MM.1S (cell line): ENCODE results near the gene GSE1.

Experiments
- EZH2 ChIP-seq: fragments of 300-600 bp; sonication (generic); optimal IDR thresholded peaks from 2 replicates; pipeline ENCODE3; 2017; ENCODE audit warnings: low read depth, mild to moderate bottlenecking, antibody characterized with exemption, low read length, mixed read lengths
- EZH2phosphoT487 ChIP-seq: fragments of 300-600 bp; sonication (generic); IDR thresholded peaks from 2 replicates; pipeline ENCODE4 v1.6.1; 2018; ENCODE audit warnings: antibody characterized with exemption, low read length
- TF ChIP-seq, protein P1 (sequence below): fragments of 300-600 bp; sonication (generic); IDR thresholded peaks from 2 replicates; pipeline ENCODE4 v1.5.1; 2016; ENCODE audit warnings: antibody characterized with exemption, low read length, mixed read lengths

DNA sequence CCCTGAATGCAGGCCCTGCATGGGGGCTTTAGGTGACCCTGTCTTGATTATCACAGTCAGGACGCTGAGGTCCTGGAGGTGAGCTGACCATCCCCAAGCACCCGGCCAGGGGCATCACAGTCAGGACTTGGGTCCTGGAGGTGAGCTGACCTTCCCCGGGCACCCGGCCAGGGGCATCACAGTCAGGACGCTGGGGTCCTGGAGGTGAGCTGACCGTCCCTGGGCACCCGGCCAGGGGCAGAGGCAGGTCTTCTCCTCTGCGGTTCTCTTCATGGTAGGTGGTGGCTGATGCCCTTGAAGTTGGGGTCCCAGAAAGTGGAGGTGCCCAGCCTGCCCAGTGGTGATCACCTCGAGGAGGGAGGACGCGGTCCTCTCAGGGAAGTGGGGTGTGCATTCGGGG, 36.2 kb upstream of the GSE1 start:
- TF ChIP-seq, protein P1, sequence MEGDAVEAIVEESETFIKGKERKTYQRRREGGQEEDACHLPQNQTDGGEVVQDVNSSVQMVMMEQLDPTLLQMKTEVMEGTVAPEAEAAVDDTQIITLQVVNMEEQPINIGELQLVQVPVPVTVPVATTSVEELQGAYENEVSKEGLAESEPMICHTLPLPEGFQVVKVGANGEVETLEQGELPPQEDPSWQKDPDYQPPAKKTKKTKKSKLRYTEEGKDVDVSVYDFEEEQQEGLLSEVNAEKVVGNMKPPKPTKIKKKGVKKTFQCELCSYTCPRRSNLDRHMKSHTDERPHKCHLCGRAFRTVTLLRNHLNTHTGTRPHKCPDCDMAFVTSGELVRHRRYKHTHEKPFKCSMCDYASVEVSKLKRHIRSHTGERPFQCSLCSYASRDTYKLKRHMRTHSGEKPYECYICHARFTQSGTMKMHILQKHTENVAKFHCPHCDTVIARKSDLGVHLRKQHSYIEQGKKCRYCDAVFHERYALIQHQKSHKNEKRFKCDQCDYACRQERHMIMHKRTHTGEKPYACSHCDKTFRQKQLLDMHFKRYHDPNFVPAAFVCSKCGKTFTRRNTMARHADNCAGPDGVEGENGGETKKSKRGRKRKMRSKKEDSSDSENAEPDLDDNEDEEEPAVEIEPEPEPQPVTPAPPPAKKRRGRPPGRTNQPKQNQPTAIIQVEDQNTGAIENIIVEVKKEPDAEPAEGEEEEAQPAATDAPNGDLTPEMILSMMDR = no peak
- TF ChIP-seq EZH2phosphoT487 (no peak), EZH2 (no peak)
